Psoas muscle (tissue), 8 donors: Measurements from ENCODE around the gene ALDH3A1. TPM values are rescaled to one million over a fixed set of nuclear protein-coding genes. Genes with fewer than 3 reads are reported as not detected.

Experiments used
- ATAC-seq, 4 donors: fragments of 200-7000 bp; cut with Tn5 transposase; one replicate each; pipeline ENCODE4 v1.9.1; 2020; ENCODE audit warnings: moderate library complexity in 3 of 4, mild to moderate bottlenecking in 2 of 4
- DNase-seq, 2 donors: peaks; one replicate each; pipeline ENCODE4 v3.0.0-alpha.2; 2020
- H3K27ac ChIP-seq: fragments of 200-600 bp; one replicate; pipeline ENCODE4 v1.8.0; 2022
- H3K27me3 ChIP-seq, 3 donors: fragments of 200-600 bp in 1 of 3; one replicate each; pipeline versions ENCODE4 v1.6.1 to v1.8.0; 2013 to 2022; ENCODE audit warnings: low read length in 2 of 3, mild to moderate bottlenecking in 2 of 3, moderate library complexity in 1 of 3; ENCODE audit not compliant: insufficient read depth in 3 of 3
- H3K36me3 ChIP-seq, 2 donors: fragments of 200-600 bp in 1 of 2; one replicate each; pipeline versions ENCODE4 v1.6.1 to v1.8.0; 2013 to 2022; ENCODE audit warnings: low read depth in 1 of 2, mild to moderate bottlenecking in 1 of 2, moderate library complexity in 1 of 2; ENCODE audit not compliant: insufficient read depth in 1 of 2
- H3K4me1 ChIP-seq: fragments of 200-600 bp; one replicate; pipeline ENCODE4 v1.8.0; 2022
- H3K4me3 ChIP-seq: fragments of 200-600 bp; one replicate; pipeline ENCODE4 v1.8.0; 2022; ENCODE audit warnings: mild to moderate bottlenecking
- H3K9me3 ChIP-seq: fragments of 200-600 bp; one replicate; pipeline ENCODE4 v1.8.0; 2022
- WGBS, 3 donors: extraction: QIAGEN DNeasy Blood & Tissue Kit; methylation state at CpG; one replicate each; pipeline versions ENCODE4 v1.1.6 to v1.1.7; 2013; 5-methylcytosine and 5-hydroxymethylcytosine counted together
- intact Hi-C, 2 donors: fragments of 100-400 bp; cut with DNase I; formaldehyde crosslinking; loops; one replicate each; pipeline versions ENCODE4 v1.11.0 to v1.14.2; 2022
- polyA plus RNA-seq, 3 donors: library from polyadenylated mRNA; stranded (reverse); fragments of 200-250 nt; gene quantifications; one replicate each; pipeline ENCODE4 v1.2.3, GENCODE V29; 2013
- total RNA-seq, 4 donors: library from RNA; stranded (reverse); fragmentation: NEBNext Ultra II Directional in 2 of 4; extraction: Animal tissue kit (Norgen Biotek cat#: 25700) in 2 of 4; gene quantifications; one replicate each; pipeline versions ENCODE4 v1.2.1 to v1.2.4, GENCODE V29; 2021 to 2023
- TF ChIP-seq, protein P1 (sequence below): fragments of 200-600 bp; IDR thresholded peaks from one replicate; pipeline ENCODE4 v1.8.0; 2022; ENCODE audit warnings: antibody characterized with exemption
- donor health status: healthy with polysubstance abuse.
- donor health status: DM: no; HTN: no; CAD: no; lungs with moderate emphysema.
- donor health status: Bipolar disorder and iron deficiency.
- donor health status: healthy.
- donor health status: DM: yes; HTN: yes; CAD: no.
- donor health status: DM: no; HTN: no; CAD: no.
- donor health status: DM: no; HTN: no; CAD: no.
- donor health status: DM: yes; HTN: yes; CAD: no.

The ALDH3A1 gene
- total and polyA plus RNA-seq, 7 donors, result 0.05 to 6.5 (median 0.18) TPM; not detected in 1

GRCh38 chr17:19724501-19725420, 23.3 kb downstream of the ALDH3A1 start:
- Histone ChIP-seq H3K27me3 (no peaks in the 10 kb centered on the region), H3K9me3 (no peaks in the 10 kb centered on the region), H3K27ac (peak overlapping the region; percentile 75), H3K4me3 (peak overlapping the region; percentile 55), H3K4me1 (peaks cover 33% of the 10 kb centered on the region), H3K36me3 (no peaks in the 10 kb centered on the region)
- intact Hi-C loops, result no loop called here
- peak; percentile 35 to 62 (median 52) for ATAC-seq
- WGBS, 3 donors, result 42 to 57% (median 50%) methylated on average over 36 to 55 of the region's 55 CpGs
- TF ChIP-seq, protein P1, sequence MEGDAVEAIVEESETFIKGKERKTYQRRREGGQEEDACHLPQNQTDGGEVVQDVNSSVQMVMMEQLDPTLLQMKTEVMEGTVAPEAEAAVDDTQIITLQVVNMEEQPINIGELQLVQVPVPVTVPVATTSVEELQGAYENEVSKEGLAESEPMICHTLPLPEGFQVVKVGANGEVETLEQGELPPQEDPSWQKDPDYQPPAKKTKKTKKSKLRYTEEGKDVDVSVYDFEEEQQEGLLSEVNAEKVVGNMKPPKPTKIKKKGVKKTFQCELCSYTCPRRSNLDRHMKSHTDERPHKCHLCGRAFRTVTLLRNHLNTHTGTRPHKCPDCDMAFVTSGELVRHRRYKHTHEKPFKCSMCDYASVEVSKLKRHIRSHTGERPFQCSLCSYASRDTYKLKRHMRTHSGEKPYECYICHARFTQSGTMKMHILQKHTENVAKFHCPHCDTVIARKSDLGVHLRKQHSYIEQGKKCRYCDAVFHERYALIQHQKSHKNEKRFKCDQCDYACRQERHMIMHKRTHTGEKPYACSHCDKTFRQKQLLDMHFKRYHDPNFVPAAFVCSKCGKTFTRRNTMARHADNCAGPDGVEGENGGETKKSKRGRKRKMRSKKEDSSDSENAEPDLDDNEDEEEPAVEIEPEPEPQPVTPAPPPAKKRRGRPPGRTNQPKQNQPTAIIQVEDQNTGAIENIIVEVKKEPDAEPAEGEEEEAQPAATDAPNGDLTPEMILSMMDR, result no peak
- peak; percentile 75 to 85 for DNase-seq

- H3K36me3 ChIP-seq, result no peaks in the 10 kb centered on the region
- peaks cover 33% of the 10 kb centered on the region for H3K4me1 ChIP-seq
- WGBS, 3 donors, result 62 to 94% (median 84%) methylated on average over 1 of the region's 1 CpG
- ATAC-seq (no peak), DNase-seq (peak in 1 of 2 donors; percentile 23)
- no peaks in the 10 kb centered on the region for H3K27me3 ChIP-seq
- H3K4me3 ChIP-seq, result peak overlapping the region; percentile 55
- no peaks in the 10 kb centered on the region for H3K9me3 ChIP-seq
- TF ChIP-seq, protein P1, result no peak
- intact Hi-C loops, result no loop called here
- peak overlapping the region; percentile 75 for H3K27ac ChIP-seq
Observed at GRCh38 chr17:19723964-19724363, 24.1 kb downstream of the ALDH3A1 start.

GRCh38 chr17:19720631-19721426, 27.3 kb downstream of the ALDH3A1 start:
- peak in 1 of 2 donors; percentile 39 for DNase-seq
- intact Hi-C loops, result no loop called here
- H3K4me3 ChIP-seq, result no peak overlapping the region
- no peaks in the 10 kb centered on the region for H3K27me3 ChIP-seq
- TF ChIP-seq, protein P1, result no peak
- no peaks in the 10 kb centered on the region for H3K9me3 ChIP-seq
- no peak for ATAC-seq
- H3K36me3 ChIP-seq, result no peaks in the 10 kb centered on the region
- peaks cover 13% of the 10 kb centered on the region for H3K4me1 ChIP-seq
- WGBS, 3 donors, result 53 to 57% (median 53%) methylated on average over 9 of the region's 9 CpGs
- no peak overlapping the region for H3K27ac ChIP-seq

- Histone ChIP-seq H3K36me3 (no peaks in the 10 kb centered on the region), H3K4me1 (peaks cover 13% of the 10 kb centered on the region), H3K4me3 (no peak overlapping the region), H3K27ac (no peak overlapping the region), H3K27me3 (no peaks in the 10 kb centered on the region), H3K9me3 (no peaks in the 10 kb centered on the region)
- 67 to 91% (median 70%) methylated on average over 5 of the region's 5 CpGs for WGBS, 3 donors
- intact Hi-C loops, result no loop called here
- ATAC-seq (no peak), DNase-seq (no peak)
- TF ChIP-seq, protein P1, result no peak
Observed at GRCh38 chr17:19720210-19720475, 28.0 kb downstream of the ALDH3A1 start.
